GM10847 (cell line): ENCODE data around the gene SLC1A7.

Experiments
- POLR2A ChIP-seq: IDR thresholded peaks from 2 replicates; pipeline ENCODE4 v1.6.1; 2011; ENCODE audit not compliant: insufficient read length; ENCODE audit errors: extremely low read depth

SLC1A7 gene

GRCh38 chr1:53165408-53165961 lies 23.0 kb upstream of the SLC1A7 start:
- TF ChIP-seq POLR2A = no peak

DNA sequence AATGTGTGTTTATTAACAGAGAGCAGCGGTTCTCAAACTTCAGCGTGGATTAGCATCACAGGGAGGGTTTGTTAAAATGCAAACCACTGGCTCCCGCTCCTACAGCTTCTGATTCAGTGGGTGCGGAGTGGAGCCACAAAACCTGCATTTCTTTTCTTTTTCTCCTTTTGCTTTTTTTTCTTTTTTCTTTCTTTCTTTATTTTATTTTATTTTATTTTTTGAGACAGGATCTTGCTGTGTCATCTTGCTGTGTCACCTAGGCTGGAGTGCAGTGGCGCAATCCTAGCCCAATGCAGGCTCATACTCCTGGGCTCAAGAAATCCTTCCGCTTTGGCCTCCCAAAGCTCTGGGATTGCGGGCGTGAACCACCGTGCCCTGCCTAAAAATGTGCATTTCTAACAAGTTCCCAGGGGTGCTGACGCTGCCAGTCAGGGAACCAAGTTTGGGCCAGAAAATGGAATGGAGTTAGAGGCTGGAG lies 20.9 kb upstream of the SLC1A7 start:
- no peak for TF ChIP-seq POLR2A

DNA sequence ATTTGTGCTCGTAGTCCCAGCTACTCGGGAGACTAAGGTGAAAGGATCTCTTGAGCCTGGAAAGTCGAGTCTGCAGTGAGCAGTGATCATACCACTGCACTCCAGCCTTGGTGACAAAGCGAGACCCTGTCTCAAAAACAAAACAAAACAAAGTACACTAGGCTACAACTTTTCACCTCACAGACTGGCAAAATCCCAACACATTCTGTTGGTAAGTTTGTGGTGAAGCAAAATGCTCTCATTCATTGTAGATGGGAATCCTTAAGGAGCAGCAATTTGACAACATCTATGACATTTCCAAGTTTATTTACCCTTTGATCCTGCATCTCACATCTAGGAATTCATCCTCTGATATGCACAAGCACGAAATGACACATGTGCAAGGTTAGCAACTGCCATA lies 20.2 kb upstream of the SLC1A7 start:
- no peak for TF ChIP-seq POLR2A

DNA sequence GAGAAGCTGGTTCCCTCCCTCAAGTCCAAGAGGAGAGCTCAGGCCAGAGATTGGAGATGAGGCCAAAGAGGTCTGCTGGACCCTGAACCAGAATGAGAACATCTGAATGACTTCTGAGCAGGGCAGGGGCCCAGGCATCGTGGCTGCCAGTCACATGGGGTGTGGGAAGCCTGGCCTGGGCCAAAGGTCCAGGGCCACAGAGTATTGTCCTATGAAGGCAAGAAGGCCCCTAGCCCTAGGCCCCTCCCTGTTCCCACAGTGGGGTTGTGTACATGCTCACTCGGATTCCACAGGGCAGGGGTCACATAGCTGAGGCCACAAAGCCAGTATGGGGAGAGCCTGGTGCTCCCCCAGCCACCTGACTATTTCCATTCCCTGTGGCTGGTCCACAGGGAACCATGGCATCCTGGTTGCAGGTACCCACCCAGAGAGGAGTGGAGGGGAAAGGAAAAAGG lies 18.5 kb upstream of the SLC1A7 start:
- no peak for TF ChIP-seq POLR2A

DNA sequence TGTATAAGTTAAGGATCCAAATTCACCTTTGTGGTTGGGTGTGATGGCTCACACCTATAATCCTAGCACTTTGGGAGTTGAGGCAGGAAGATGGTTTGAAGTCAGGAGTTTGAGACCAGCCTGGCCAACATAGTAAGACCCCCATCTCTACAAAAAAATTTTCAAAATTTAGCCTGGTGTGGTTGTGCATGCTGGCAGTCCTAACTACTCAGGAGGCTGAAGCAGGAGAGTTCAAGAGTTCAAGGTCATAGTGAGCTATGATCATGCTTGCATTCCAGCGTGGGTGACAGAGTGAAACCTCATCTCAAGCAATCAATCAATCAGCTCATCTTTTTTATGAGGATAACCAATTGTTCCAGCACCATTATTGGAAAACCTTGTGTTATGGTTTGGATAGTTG lies 16.5 kb upstream of the SLC1A7 start:
- TF ChIP-seq POLR2A = no peak

- no peak for TF ChIP-seq POLR2A
These were observed 14.3 kb upstream of the SLC1A7 start for GRCh38 chr1:53156783-53157182.

DNA sequence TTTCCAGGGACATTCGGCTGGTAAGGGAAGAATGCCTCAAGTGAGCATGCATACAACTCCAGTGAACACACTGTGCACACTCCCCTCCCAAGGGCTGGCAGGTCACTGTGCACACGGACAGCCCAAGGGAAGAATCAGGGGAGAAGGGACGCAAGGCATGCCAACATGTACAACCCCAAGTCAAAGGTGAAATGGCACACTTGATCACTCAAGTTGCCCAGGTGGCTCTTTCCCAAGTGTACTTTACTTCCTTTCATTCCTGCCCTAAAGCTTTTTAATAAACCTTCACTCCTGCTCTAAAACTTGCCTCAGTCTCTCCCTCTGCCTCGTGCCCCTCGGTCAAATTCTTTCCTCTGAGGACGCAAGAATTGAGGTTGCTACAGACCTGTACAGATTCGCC lies 13.5 kb upstream of the SLC1A7 start:
- TF ChIP-seq POLR2A = no peak

- TF ChIP-seq POLR2A = no peak
These were observed 13.1 kb upstream of the SLC1A7 start for GRCh38 chr1:53155534-53155933.

GRCh38 chr1:53154859-53155438 lies 12.5 kb upstream of the SLC1A7 start:
- no peak for TF ChIP-seq POLR2A

- no peak for TF ChIP-seq POLR2A
These were observed 11.3 kb upstream of the SLC1A7 start for GRCh38 chr1:53153752-53154151.

DNA sequence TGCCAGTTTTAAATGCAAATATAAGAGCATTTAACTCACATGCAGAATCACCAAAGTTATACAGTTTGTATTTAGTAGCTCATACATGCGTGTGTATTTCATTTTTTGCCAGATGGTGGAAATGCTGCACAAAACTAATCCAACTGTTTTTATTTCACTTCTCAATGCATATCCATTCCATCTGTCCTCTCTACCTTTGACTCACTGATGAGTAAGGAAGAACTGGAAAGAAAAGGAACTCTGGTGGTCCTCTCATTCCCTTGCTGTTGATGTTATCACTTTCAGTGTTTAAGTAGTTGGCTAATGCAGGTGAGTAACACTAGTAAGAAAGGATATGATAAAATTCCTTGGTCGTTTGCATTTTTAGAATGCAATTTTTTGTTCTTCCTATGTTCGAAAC lies 5.7 kb upstream of the SLC1A7 start:
- TF ChIP-seq POLR2A = no peak

DNA sequence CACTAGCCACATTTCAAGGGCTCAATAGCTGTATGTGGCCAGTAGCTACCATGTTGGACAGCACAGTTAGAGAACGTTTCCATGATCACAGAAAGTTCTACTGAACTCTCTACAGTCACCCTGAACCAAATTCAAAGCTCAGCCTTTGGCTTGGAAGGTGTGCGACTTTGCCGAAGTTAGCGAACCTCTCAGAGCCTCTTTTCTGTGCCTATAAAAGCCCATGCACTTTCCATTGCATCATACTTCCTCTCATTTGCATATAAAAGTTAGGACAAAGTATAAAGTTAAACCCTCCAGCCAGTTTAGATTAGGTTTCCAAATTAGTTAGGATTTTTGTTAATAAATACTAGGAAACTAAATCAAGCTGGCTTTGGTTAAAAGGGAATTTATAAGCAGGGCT lies 4.7 kb upstream of the SLC1A7 start:
- TF ChIP-seq POLR2A = no peak

DNA sequence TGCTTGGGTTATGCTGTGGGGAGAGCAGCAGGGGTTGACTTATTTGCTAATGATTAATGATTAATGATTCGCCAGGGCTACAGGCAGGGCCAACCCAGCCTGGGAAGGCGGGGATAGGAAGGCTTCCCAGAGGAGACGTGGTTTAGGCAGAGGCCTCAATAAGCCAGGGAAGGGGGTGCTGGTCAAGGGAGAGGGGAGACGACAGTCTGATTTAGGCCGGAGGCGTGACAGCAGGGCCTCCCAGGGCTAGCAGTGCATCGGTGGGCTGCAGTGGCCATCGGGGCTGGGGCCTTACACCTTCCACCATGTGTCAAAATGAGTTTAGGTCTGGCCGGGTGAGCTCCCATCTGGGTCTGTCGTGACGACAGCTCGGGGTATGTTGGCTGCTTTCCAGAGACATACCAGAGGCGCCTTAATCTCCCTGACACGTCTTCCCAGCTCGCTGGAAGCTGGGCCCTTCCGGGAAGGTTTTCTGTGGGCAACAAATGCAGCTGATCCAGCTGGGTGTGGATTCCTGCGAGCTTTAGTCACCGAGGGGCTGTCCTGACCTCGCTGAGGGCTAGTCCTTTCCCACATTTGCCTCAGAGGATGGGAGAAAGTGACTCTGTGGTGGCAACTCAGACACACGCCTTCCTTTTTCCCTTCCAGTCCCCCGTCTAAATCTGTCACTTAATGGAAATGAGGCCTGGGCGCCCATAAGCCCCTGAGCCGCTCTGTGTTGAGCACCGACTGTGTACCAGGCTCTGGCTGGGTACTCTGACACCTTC lies 3.7 kb upstream of the SLC1A7 start:
- TF ChIP-seq POLR2A = no peak

DNA sequence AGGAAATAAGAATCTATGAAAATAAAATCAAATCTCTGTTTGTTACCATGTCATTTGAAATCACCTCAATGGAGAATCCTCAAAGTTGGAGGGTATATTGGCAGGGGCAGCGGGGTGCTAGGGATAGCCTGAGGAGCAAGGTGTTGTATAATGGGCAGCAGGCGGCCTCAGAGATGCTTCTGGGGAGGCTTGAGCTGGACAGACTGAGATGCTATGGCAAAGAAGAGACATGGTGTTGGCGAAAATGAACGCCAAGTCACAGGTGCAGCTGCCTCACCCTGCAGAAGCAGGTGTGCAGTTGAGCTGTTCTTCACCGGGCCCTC lies 3.1 kb upstream of the SLC1A7 start:
- no peak for TF ChIP-seq POLR2A

- no peak for TF ChIP-seq POLR2A
These were observed 2.7 kb upstream of the SLC1A7 start for GRCh38 chr1:53145051-53145600.

GRCh38 chr1:53144201-53144600 lies 1.8 kb upstream of the SLC1A7 start:
- TF ChIP-seq POLR2A = no peak
